Psoas muscle (tissue), 8 donors: ENCODE results near the gene CPHXL2. TPM values are rescaled to one million over a fixed set of nuclear protein-coding genes. Genes with fewer than 3 reads are reported as not detected.
A peak's percentile ranks its signal among the peaks of the same experiment; 100 is the strongest.

Experiments
- ATAC-seq, 4 donors: fragments of 200-7000 bp; cut with Tn5 transposase; one replicate each; pipeline ENCODE4 v1.9.1; 2020; ENCODE audit warnings: moderate library complexity in 3 of 4, mild to moderate bottlenecking in 2 of 4
- DNase-seq, 2 donors: peaks; one replicate each; pipeline ENCODE4 v3.0.0-alpha.2; 2020
- H3K27ac ChIP-seq: fragments of 200-600 bp; one replicate; pipeline ENCODE4 v1.8.0; 2022
- H3K27me3 ChIP-seq, 3 donors: fragments of 200-600 bp in 1 of 3; one replicate each; pipeline versions ENCODE4 v1.6.1 to v1.8.0; 2013 to 2022; ENCODE audit warnings: low read length in 2 of 3, mild to moderate bottlenecking in 2 of 3, moderate library complexity in 1 of 3; ENCODE audit not compliant: insufficient read depth in 3 of 3
- H3K36me3 ChIP-seq, 2 donors: fragments of 200-600 bp in 1 of 2; one replicate each; pipeline versions ENCODE4 v1.6.1 to v1.8.0; 2013 to 2022; ENCODE audit warnings: low read depth in 1 of 2, mild to moderate bottlenecking in 1 of 2, moderate library complexity in 1 of 2; ENCODE audit not compliant: insufficient read depth in 1 of 2
- H3K4me1 ChIP-seq: fragments of 200-600 bp; one replicate; pipeline ENCODE4 v1.8.0; 2022
- H3K4me3 ChIP-seq: fragments of 200-600 bp; one replicate; pipeline ENCODE4 v1.8.0; 2022; ENCODE audit warnings: mild to moderate bottlenecking
- H3K9me3 ChIP-seq: fragments of 200-600 bp; one replicate; pipeline ENCODE4 v1.8.0; 2022
- CTCF ChIP-seq: fragments of 200-600 bp; IDR thresholded peaks from one replicate; pipeline ENCODE4 v1.8.0; 2022; ENCODE audit warnings: antibody characterized with exemption
- WGBS, 3 donors: extraction: QIAGEN DNeasy Blood & Tissue Kit; methylation state at CpG; one replicate each; pipeline versions ENCODE4 v1.1.6 to v1.1.7; 2013; 5-methylcytosine and 5-hydroxymethylcytosine counted together
- intact Hi-C, 2 donors: fragments of 100-400 bp; cut with DNase I; formaldehyde crosslinking; loops; one replicate each; pipeline versions ENCODE4 v1.11.0 to v1.14.2; 2022
- polyA plus RNA-seq, 3 donors: library from polyadenylated mRNA; stranded (reverse); fragments of 200-250 nt; gene quantifications; one replicate each; pipeline ENCODE4 v1.2.3, GENCODE V29; 2013
- total RNA-seq, 4 donors: library from RNA; stranded (reverse); fragmentation: NEBNext Ultra II Directional in 2 of 4; extraction: Animal tissue kit (Norgen Biotek cat#: 25700) in 2 of 4; gene quantifications; one replicate each; pipeline versions ENCODE4 v1.2.1 to v1.2.4, GENCODE V29; 2021 to 2023
- donor health status: healthy with polysubstance abuse.
- donor health status: DM: no; HTN: no; CAD: no; lungs with moderate emphysema.
- donor health status: Bipolar disorder and iron deficiency.
- donor health status: healthy.
- donor health status: DM: yes; HTN: yes; CAD: no.
- donor health status: DM: no; HTN: no; CAD: no.
- donor health status: DM: no; HTN: no; CAD: no.
- donor health status: DM: yes; HTN: yes; CAD: no.

Gene CPHXL2
- total and polyA plus RNA-seq, 7 donors: not detected

GRCh38 chr16:75647492-75648264 is 29.1 kb downstream of the CPHXL2 start, which contains the start of the genes KARS1 and TERF2IP:
TSS of gene KARS1 (minus strand) at chr16:75647665. CDS start at chr16:75647639, 26 bp downstream.
TSS of gene TERF2IP (plus strand) at chr16:75647773. CDS start at chr16:75647883, 110 bp downstream.
- intact Hi-C loops: loop anchor here in 1 of 2 donors (5.0 kb wide), 1 partner anchor 80 kb away; the partner anchor contains the start of gene GABARAPL2
- Histone ChIP-seq H3K4me1 (peaks cover 59% of the 10 kb centered on the region), H3K27ac (peak within 1 kb of the TSS; percentile 98), H3K27me3 (no peaks in the 10 kb centered on the region), H3K36me3 (peaks cover 0 to 36% of the 10 kb centered on the region in 2 donors), H3K4me3 (peak within 1 kb of the TSS; percentile 96), H3K9me3 (no peaks in the 10 kb centered on the region)
- ATAC-seq: peak; percentile 96 to 98 (median 98)
- no peak for TF ChIP-seq CTCF
- peak; percentile 92 to 97 for DNase-seq
- 0 to 1% (median 0%) methylated on average over 67 to 76 of the region's 76 CpGs for WGBS, 3 donors

- intact Hi-C loops: loop anchor here in 1 of 2 donors (5.0 kb wide), 1 partner anchor 80 kb away; the partner anchor contains the start of gene GABARAPL2
- peak overlapping the region; percentile 96 for H3K4me3 ChIP-seq
- peak overlapping the region; percentile 98 for H3K27ac ChIP-seq
- ATAC-seq: peak; percentile 30 to 53 (median 41)
- no peaks in the 10 kb centered on the region for H3K27me3 ChIP-seq
- peaks cover 2 to 42% of the 10 kb centered on the region in 2 donors for H3K36me3 ChIP-seq
- H3K9me3 ChIP-seq: no peaks in the 10 kb centered on the region
- DNase-seq: no peak
- peaks cover 53% of the 10 kb centered on the region for H3K4me1 ChIP-seq
- TF ChIP-seq CTCF: no peak
- WGBS, 3 donors: 0 to 2% (median 1%) methylated on average over 18 of the region's 18 CpGs
These were observed 29.7 kb downstream of the CPHXL2 start for GRCh38 chr16:75647112-75647491.

DNA sequence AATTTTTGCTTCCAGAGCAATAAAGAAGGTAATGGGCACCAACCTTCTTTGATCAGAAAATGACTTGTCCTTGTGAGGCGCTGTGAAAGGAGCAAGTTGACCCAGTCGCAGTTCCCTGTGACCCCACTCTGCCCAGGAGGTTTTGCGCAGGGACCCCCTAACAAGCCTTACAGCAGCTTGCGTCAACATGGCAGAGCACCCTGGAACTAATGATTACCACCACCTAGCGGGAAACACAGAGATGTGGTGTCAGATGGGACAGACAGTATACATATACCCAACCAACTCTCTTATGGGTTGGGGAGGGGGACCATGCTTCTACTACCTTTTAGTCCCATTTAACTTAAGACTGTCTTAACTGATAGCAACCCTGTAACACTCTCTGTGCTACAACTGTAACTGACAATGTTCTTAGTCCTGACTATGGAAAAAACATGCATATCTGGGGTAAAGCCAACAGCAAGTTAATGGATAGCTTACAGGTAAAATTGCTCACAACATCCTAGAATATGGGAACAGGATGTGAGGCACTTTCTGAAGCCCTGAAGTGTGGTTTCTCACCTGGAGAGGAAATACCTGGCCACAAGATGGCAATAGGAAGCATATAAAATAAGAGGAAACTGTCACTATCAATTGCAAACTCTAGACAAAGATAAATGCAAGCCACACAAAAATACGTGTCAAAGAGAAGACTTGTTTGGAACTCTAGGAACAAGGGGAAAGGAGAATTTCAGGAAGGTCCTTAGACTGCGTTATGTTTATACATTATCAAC is 32.4 kb downstream of the CPHXL2 start:
- TF ChIP-seq CTCF: no peak
- peaks cover 27% of the 10 kb centered on the region for H3K4me1 ChIP-seq
- no peak overlapping the region for H3K27ac ChIP-seq
- no peak for ATAC-seq
- peak overlapping the region; percentile 22 for H3K4me3 ChIP-seq
- 85 to 89% (median 88%) methylated on average over 7 of the region's 7 CpGs for WGBS, 3 donors
- peaks cover 10 to 69% of the 10 kb centered on the region in 2 donors for H3K36me3 ChIP-seq
- DNase-seq: no peak
- intact Hi-C loops: loop anchor here in 1 of 2 donors (5.0 kb wide), 1 partner anchor 77 kb away; the partner anchor contains the start of gene GABARAPL2
- no peaks in the 10 kb centered on the region for H3K9me3 ChIP-seq
- no peaks in the 10 kb centered on the region for H3K27me3 ChIP-seq

- DNase-seq (no peak), ATAC-seq (no peak)
- TF ChIP-seq CTCF: no peak
- intact Hi-C loops: no loop called here
- H3K27ac ChIP-seq: no peak overlapping the region
- 87 to 88% (median 88%) methylated on average over 6 of the region's 6 CpGs for WGBS, 3 donors
- H3K4me1 ChIP-seq: peaks cover 16% of the 10 kb centered on the region
- no peak overlapping the region for H3K4me3 ChIP-seq
- peaks cover 23 to 100% of the 10 kb centered on the region in 2 donors for H3K36me3 ChIP-seq
- no peaks in the 10 kb centered on the region for H3K27me3 ChIP-seq
- no peaks in the 10 kb centered on the region for H3K9me3 ChIP-seq
These were observed 36.2 kb downstream of the CPHXL2 start for GRCh38 chr16:75640598-75640997.
